LHCN-M2 (cell line): ENCODE data around the gene ETV4. TPM values are rescaled to one million over a fixed set of nuclear protein-coding genes. Genes with fewer than 3 reads are reported as not detected.
A peak's percentile ranks its signal among the peaks of the same experiment; 100 is the strongest.
"Not testable (repeated sequence)": the region's sequence is repeated elsewhere in the genome, so short reads cannot be mapped to it uniquely, and the experiment has no call there.

Experiments used
- DNase-seq: peaks from one replicate; pipeline ENCODE4 v3.0.0-alpha.2; 2012; ENCODE audit warnings: low read depth
- total RNA-seq: library from RNA; depleted of rRNA; stranded (reverse); fragments of >200 nt; gene quantifications from 2 replicates; pipeline ENCODE4 v1.2.3, GENCODE V29; 2014; rRNA removed

Gene ETV4
- total RNA-seq, 1 experiment from 2014 or later: 49.8 TPM

DNA sequence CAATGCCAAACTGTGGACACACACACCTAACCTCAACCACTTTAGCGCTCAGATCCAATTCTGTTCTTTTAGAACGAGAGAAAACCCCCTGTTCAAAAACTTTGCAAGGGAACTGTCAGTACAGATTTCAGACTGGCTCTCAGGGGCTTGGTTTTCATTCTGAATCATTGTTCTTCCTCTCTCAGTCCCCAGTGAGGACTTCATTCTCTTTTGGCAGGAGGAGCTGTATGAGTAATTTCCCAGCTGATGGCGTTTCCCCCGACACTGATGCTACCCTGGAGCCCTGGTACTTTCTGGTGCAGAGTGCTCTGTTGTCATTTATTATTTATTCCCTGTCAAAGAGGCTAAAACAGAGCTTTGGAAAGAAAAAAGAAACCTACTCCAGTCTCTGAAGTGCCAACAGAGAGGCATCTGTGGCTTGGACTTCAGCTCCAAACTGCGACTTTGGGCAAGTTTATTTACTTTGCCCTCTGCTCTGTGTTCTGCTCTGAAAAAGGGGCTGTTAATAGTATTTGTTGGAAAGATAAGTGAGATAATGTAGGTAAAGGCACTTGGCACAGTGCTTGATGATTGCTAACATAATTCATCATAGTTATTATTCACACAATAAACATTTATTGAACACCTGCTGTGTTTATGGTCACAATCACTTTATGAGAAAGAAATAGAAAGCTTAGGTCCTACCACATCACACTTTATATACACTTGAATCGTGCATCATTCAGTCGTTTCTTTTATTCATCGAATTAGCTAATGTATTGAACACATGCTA is 28.3 kb downstream of the ETV4 start:
- DNase-seq: peak; percentile 82

DNA sequence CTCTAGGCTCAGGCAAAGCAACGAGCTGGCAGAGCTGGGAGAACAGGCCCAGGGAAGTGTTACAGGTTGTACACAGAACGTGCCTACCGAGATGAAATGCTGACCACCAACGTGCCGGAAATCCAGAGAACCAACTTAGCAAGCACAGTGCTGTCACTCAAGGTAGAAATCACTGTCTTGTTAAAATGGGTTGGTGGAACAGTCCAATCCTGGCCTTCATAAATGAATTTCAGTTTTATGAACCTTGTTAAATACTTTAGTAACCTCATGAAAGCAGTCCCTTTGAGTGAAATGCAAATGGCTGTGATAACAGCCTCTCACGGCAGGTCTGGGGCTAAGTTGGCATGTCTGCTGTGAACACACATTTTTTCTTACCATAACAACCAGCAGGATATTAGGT is 29.0 kb downstream of the ETV4 start:
- no peak for DNase-seq

DNA sequence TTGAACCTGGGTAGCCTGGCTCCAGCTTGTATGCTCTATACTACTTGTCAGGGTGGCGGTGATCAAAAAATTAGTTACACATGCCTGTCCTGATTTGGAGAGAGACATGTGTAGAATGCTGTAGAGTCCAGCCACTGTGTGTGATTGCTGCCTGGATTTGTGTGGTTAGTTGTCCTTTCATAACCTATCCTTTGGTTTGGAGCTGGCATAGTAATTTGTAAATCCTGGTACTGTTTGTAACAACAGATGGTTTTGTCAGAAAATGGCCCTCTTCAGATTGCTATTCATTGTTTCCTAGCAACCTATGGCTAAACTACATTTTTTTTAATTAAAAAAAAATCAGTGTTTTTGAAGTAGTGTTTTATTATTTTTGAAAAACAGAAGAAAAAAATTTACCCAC is 30.5 kb downstream of the ETV4 start:
- peak; percentile 59 for DNase-seq

DNA sequence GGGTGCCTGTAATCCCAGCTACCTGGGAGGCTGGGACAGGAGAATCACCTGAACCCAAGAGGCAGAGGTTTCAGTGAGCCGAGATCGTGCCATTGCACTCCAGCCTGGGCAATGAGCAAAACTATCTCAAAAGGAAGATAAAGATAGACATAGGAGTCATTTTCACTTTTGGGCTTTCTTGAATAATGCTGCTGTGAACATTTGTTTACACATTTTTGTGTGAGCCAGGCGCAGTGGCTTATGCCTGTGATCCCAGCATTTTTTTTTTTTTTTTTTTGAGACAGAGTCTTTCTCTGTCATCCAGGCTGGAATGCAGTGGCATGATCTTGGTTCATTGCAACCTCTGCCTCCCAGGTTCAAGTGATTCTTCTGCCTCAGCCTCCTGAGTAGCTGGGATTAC is 34.9 kb downstream of the ETV4 start:
- not testable (repeated sequence) for DNase-seq

DNA sequence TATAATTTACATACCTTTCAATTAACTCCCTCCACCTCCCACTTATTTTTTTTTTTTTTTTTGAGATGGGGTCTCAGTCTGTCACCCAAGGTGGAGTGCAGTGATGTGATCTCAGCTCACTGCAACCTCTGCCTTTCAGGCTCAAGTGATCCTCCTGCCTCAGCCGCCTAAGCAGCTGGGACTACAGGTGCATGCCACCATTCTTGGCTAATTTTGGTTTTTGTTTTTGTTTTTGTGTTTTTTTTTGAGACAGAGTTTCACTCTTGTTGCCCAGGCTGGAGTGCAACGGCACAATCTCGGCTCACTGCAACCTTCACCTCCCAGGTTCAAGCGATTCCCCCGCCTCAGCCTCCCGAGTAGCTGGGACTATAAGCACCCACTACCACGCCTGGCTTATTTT is 36.7 kb downstream of the ETV4 start:
- not testable (repeated sequence) for DNase-seq

DNA sequence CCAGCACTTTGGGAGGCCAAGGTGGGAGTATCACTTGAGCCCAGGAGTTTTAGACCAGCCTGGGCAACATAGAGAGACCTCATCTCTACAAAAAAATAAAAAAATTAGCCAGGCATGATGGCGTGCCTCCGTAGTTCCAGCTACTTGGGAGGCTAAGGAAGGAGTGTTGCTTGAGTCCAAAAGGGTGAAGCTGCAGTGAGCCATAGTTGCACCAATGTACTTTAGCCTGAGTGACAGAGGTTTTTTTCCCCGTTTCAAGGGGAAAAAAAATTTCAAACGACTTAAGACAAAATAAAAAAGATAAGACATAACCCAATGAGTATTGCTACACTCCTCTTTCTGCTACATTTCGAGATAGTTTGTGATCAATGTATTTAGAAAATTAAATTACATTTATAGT is 55.5 kb downstream of the ETV4 start:
- DNase-seq: no peak

DNA sequence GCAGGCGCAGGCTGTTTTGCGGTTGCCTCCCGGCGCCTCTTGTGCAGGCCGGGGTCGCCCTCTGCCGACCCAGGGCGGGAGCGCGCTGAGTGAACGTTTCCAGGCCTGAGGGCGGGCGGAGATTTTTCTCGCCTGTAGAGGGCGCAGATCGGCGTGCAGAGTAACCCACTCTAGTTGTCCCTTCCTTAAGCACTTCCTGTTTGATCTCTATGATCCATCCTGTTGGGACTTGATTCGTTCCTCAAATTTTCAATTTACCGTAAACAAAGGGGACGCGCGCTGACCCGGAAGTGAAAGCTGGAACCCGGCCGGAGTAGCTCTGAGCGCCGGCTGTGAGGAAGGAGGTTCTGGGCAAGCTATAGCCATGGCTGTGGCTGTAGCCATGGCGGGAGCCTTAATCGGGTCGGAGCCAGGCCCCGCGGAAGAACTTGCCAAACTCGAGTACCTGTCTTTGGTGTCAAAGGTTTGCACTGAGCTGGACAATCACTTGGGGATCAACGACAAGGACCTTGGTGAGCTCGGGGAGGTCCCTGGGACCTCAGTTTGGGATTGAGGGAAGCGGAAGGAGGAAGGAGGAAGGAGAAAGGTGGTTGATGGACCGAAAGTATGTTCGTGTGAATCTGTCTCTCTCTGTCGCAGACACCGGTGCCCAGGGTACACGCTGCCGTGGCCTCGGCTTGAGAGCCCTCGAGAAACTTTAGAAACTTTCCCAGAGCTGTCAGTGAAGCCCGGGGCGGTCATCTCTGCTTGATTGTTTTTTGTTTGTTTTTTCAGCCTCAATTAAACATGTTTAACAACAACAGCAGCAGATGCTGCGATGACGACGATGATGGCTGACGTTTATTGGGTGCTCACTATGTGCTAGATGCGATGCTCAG is 62.2 kb downstream of the ETV4 start, which contains the start of gene DHX8:
Gene DHX8, plus strand, starts transcription at position 302 of the 878 bp plus-strand sequence. Its CDS starts 63 bp downstream, at position 365.
- peak; percentile 99 for DNase-seq

DNA sequence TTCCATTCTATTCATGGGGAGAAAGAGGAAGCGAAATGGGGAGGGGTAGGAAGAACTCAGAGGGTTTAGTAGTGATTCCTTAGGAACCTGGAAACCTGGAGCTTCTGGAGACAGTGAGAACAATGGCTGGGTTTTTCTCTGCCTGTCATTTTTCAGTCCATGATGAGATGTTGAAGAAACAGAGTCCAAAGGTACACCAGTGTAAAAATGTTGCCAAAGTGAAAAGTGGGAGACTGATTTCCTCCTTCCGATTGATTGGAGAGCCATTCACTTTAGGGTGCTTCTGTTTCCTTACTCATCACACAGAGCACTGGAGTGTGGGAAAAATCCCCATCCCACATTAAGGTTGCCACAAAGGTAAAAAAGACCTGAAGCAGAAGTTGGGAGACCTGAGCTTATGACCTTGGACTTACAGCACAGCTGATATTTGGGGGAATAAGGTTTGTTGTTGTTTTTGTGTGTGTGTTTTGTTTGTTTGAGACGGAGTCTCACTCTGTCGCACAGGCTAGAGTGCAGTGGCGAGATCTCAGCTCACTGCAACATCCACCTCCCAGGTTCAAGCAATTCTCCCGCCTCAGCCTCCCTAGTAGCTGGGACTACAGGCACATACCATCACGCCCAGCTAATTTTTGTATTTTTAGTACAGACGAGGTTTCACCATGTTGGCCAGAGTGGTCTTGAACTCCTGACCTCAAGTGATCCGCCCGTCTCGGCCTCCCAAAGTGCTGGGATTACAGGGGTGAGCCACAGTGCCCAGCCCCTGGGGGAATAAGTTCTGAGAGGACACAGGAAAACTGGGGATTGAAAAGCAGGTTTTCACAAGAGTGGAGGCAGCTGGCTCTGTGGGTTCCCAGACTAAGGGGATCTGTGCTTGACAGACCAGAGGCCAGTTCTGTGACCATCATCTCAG is 63.8 kb downstream of the ETV4 start:
- DNase-seq: peak; percentile 13

DNA sequence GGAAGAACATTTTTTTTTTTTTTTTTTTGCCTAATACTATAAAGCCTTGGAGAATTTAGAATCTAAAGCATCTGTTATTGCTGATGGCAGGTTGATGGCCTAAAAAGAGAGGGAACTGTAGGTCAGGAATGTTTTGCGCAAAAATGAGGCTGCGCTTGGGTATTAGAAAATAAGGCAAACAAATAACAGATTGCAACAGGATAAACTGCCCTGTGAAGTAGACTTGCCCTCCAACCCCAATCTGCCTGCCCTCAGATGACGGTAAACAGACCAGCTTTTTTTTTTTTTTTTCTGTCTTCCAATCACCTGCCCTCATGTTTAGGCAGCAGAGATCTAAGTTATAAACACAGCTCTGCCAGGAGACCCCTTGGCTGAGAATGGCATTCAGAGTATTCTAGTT is 66.2 kb downstream of the ETV4 start:
- no peak for DNase-seq

Other genes starting within 250 kb of the ETV4 start
- gene ARL4D, start 147.3 kb downstream of the ETV4 start, total RNA-seq: 19.8 and 25.6 TPM in 2 replicates
- gene DHX8, start 62.4 kb downstream of the ETV4 start, total RNA-seq: 35.8 and 41.8 TPM in 2 replicates
- not detected in 2 replicates for gene MEOX1, start 115.6 kb upstream of the ETV4 start, total RNA-seq
- gene SOST, start 212.5 kb upstream of the ETV4 start, total RNA-seq: not detected in 2 replicates
- gene DUSP3, start 232.6 kb upstream of the ETV4 start, total RNA-seq: 55.6 and 59.8 TPM in 2 replicates
- under 0.01 and 0.06 TPM in 2 replicates for gene CFAP97D1, start 234.1 kb upstream of the ETV4 start, total RNA-seq